Stomach smooth muscle (tissue), 2 donors: ENCODE data around the gene ZNF783.

Experiments
- H3K27ac ChIP-seq: one replicate; pipeline ENCODE4 v1.7.0; 2013; ENCODE audit warnings: mild to moderate bottlenecking, low read length, inconsistent platforms
- H3K27me3 ChIP-seq, 2 donors: one replicate each; pipeline ENCODE4 v1.7.0; 2013; ENCODE audit warnings: low read length in 2 of 2; ENCODE audit not compliant: insufficient read depth in 2 of 2, control insufficient read depth in 1 of 2
- H3K36me3 ChIP-seq, 2 donors: one replicate each; pipeline ENCODE4 v1.7.0; 2013; ENCODE audit warnings: low read length in 2 of 2; ENCODE audit not compliant: control insufficient read depth in 2 of 2, insufficient read depth in 2 of 2
- H3K4me1 ChIP-seq: one replicate; pipeline ENCODE4 v1.7.0; 2013; ENCODE audit warnings: low read length; ENCODE audit not compliant: control insufficient read depth, insufficient read depth
- H3K4me3 ChIP-seq, 2 donors: one replicate each; pipeline ENCODE4 v1.7.0; 2013; ENCODE audit warnings: low read length in 2 of 2
- H3K9ac ChIP-seq, 2 donors: one replicate each; pipeline ENCODE4 v1.7.0; 2013; ENCODE audit warnings: low read length in 2 of 2, mild to moderate bottlenecking in 1 of 2
- H3K9me3 ChIP-seq, 2 donors: one replicate each; pipeline ENCODE4 v1.7.0; 2013; ENCODE audit warnings: low read length in 2 of 2; ENCODE audit not compliant: control insufficient read depth in 2 of 2
- donor health status: healthy.
- donor health status: Pancreatic carcinoma.

ZNF783 gene

DNA sequence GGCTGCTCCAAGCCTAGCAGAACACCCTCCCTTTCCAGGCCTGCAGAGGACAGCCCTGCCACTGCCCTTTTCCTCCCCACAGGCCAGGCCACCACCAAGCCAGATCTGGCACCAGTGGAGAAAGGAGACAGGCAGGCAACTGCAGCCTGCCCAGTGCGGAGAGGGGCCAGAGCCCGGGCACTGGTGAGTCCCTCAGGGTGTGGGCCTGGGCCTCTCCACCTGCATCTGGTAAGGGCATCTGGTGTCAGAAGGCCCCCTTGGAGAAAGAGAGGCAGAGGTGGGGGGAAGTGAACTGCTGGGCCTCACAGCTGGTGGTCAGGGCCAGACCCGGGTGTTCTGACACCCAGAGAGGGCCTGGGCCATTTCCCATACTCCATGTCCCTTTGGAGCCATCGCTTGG, 27.9 kb downstream of the ZNF783 start:
- Histone ChIP-seq H3K9ac (no peak overlapping the region), H3K36me3 (peaks cover 11 to 20% of the 10 kb centered on the region in 2 donors), H3K4me1 (peaks cover 10% of the 10 kb centered on the region), H3K27me3 (no peaks in the 10 kb centered on the region), H3K9me3 (no peaks in the 10 kb centered on the region), H3K4me3 (no peak overlapping the region), H3K27ac (no peak overlapping the region)

DNA sequence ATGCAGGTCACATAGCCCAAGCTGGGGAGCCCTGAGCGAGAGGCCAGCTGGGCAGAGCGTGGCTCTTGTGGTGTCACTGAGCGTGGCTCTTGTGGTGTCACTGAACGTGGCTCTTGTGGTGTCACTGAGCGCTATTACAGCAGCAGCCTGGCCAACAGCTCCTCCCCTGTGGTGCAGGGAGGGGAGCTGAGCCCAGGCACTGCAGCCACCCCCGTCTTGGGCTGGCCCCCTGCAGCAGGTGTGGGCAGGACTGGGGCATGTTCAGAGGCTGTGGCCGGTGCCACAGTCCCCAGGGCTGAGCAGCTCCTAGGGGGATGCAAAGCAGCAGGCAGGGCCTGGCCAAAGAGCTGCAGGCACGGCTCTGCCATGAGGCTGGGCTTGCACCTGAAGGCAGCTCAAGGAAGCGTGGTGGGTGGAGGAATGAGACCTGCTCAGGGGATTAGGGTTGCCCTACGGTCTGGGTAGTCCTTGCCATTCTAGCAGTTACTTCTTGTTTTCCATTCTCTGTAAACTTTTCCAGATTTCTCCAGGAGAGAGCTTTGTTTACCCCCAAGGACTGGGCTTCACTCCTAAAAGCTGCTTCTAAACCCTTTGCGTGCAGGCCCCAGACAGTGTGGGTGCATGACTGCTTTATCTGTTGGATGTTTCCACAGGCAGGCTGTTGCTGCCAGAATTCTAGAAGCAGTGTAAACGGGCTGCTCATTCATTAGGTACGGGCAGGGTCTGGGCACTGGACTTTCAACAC, 29.2 kb downstream of the ZNF783 start:
- no peaks in the 10 kb centered on the region for H3K4me1 ChIP-seq
- H3K9me3 ChIP-seq: no peaks in the 10 kb centered on the region
- no peak overlapping the region for H3K27ac ChIP-seq
- peaks cover 15 to 24% of the 10 kb centered on the region in 2 donors for H3K36me3 ChIP-seq
- no peak overlapping the region for H3K9ac ChIP-seq
- H3K4me3 ChIP-seq: no peak overlapping the region
- H3K27me3 ChIP-seq: no peaks in the 10 kb centered on the region

DNA sequence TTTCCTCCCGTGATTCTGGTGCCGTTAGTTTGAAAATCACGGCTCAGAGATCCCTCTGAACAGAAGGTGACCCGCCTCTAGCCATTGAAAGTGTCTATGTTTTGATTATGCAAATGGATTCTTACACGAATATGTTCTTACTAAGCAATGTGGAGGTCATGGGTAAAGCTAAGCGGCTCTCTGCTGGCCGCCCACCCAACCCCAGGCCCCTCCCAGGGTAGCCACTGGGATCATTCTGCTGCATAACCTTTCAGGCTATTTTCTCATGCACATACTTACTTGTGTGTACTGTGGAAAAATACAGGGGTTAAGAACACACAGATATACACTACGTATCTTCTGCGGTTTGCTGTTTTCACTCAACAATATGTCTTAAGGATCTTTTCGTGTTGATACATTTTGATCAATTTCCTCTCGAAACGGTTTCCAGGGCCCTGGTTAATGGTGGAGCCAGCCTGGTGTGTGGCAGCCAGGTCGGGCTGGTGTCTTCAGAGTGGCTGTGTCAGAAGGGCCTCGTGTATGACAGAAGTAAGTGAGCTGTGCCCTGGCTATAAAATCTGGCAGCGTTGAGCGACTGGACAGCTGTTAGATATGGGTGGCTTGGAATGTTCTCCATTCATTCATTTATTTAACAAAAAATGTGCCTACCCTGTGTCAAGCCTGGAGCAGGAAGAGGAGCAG, 29.9 kb downstream of the ZNF783 start:
- no peaks in the 10 kb centered on the region for H3K9me3 ChIP-seq
- H3K27me3 ChIP-seq: no peaks in the 10 kb centered on the region
- H3K36me3 ChIP-seq: peaks cover 15 to 24% of the 10 kb centered on the region in 2 donors
- H3K9ac ChIP-seq: no peak overlapping the region
- no peaks in the 10 kb centered on the region for H3K4me1 ChIP-seq
- no peak overlapping the region for H3K27ac ChIP-seq
- no peak overlapping the region for H3K4me3 ChIP-seq

DNA sequence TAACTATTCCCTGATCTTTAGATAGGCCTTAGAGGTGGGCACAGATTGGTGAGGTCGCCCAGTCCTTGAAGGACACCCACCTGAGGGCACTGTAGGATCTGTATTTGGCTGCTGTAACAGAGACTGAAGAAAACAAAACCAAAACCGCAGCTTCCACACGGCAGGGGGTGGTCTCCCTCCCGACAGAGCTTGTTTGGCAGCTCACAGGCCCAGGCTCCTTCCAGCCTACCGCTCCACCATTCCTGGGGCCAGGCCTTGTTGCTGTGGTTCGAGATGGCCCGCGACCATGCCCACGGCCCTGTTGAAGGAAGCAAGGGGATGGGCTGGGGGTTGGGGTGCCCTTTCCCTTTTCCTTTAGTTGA, 30.4 kb downstream of the ZNF783 start:
- H3K4me3 ChIP-seq: no peak overlapping the region
- H3K9me3 ChIP-seq: no peaks in the 10 kb centered on the region
- H3K27ac ChIP-seq: no peak overlapping the region
- no peaks in the 10 kb centered on the region for H3K4me1 ChIP-seq
- H3K36me3 ChIP-seq: peaks cover 15 to 24% of the 10 kb centered on the region in 2 donors
- H3K27me3 ChIP-seq: no peaks in the 10 kb centered on the region
- no peak overlapping the region for H3K9ac ChIP-seq

DNA sequence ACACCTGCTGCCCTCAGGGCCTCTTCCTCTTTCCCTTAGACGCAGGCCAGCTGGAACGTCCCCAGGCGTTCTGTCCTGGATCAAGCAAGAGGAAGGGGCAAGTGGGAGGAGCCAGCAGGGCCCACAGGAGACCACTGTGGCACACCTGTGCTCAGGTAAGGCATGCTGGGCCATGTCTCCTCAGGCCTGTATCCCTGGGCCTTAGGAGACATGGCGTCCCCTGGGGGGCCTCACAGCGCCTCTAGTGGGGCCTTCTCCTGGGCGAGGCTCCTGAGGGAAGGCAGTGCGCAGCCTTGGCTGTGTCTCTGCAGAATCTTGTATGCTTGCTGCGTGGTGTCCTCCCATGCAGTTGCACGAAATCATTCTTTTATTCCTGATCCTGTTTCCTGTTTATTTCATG, 31.3 kb downstream of the ZNF783 start:
- Histone ChIP-seq H3K9me3 (no peaks in the 10 kb centered on the region), H3K4me3 (no peak overlapping the region), H3K36me3 (peaks cover 11 to 18% of the 10 kb centered on the region in 2 donors), H3K9ac (no peak overlapping the region), H3K27ac (no peak overlapping the region), H3K4me1 (no peaks in the 10 kb centered on the region), H3K27me3 (no peaks in the 10 kb centered on the region)

DNA sequence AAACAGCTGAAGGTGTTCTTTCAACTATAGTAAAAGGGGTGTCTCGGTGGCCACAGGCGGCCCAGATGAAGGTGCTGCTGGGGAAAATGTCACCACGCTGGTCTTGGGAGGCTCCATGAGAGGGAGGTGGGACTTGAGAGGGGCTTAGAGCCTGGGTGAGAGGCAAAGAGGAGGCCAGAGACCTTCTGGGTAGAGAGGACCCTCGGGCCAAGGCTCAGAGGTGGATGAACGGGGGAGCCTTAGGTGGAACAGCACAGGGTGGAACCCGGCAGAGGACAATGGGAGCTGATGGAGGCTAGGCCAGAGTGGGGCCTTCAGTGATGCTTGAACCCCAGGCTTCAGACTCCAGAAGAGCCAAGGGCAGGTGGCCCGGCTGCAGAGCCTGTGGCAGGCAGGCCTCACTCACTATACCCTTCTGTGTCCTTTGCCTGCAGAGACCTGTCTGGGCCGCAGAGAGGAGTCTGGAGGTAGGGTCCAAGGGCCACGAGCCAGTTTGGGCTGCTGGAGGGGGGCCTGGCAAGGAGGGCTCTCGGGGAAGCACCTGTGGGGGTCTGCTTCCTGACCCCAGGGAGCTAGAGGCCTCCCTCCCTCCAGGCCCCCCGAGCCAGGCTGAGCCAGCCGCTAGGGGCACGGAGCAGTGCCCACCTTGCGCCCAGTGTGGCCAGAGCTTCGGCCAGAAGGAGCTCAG, 32.1 kb downstream of the ZNF783 start:
- H3K4me3 ChIP-seq: no peak overlapping the region
- peaks cover 8 to 18% of the 10 kb centered on the region in 2 donors for H3K36me3 ChIP-seq
- no peak overlapping the region for H3K27ac ChIP-seq
- no peaks in the 10 kb centered on the region for H3K9me3 ChIP-seq
- H3K4me1 ChIP-seq: no peaks in the 10 kb centered on the region
- no peaks in the 10 kb centered on the region for H3K27me3 ChIP-seq
- no peak overlapping the region for H3K9ac ChIP-seq

DNA sequence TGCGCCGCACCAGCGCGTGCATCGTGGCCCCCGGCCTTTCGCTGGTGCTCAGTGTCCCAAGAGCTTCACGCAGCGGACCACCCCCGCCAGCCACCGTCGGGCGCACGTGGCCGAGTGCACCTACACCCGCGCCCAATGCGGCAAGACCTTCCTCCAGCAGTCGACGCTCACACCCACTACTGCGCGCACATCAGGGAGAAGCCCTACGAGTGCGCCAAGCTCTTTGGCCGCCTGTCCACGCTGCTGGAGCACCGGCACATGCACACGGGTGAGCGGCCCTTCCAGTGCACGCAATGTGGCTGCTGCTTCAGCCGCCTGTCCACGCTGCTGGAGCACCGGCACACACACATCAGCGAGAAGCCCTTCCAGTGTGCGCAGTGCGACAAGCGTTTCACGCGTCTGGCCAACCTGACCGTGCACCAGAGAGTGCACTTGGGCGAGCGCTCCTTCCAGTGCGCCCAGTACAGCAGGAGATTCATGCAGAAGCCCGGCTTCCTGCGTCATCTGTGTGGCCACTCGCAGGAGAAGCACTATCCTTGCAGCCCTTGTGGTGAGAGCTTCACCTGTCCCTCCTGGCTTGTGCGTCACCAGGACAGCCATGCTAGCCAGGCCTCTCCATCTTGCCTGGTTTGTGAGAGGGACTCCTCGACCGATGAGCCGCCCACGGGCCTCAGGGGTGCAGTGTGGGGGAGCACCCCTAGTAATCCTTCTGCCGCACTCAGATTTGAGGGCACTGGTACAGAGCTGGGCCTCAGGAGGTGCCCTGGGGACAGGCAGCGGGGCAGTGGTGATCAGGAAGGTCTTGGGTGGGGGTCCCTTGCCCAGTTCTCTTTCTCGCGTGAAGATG, 32.9 kb downstream of the ZNF783 start:
- Histone ChIP-seq H3K36me3 (peaks cover 8 to 13% of the 10 kb centered on the region in 2 donors), H3K27me3 (no peaks in the 10 kb centered on the region), H3K4me1 (no peaks in the 10 kb centered on the region), H3K4me3 (no peak overlapping the region), H3K9me3 (no peaks in the 10 kb centered on the region), H3K9ac (no peak overlapping the region), H3K27ac (no peak overlapping the region)

DNA sequence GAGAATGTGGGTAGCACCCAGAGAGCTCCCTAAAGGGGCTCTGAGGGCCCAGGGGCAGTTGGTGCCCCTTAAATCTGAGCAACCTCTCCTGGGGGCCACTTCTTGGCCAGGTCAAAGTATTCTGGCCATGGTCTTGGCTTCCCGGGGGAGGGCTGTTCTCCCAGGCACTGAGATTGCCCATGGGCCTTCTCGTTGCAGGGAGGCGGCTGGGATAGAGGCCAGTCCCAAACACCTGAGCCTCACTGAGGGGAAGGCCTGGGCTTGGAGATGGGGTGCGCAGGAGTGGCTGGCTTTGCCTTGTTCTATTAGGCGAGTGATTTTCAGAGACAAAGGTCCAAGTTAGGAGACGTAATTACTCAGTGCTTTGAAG, 33.5 kb downstream of the ZNF783 start:
- Histone ChIP-seq H3K27ac (no peak overlapping the region), H3K4me3 (no peak overlapping the region), H3K27me3 (no peaks in the 10 kb centered on the region), H3K4me1 (no peaks in the 10 kb centered on the region), H3K9me3 (no peaks in the 10 kb centered on the region), H3K9ac (no peak overlapping the region), H3K36me3 (peaks cover 8 to 13% of the 10 kb centered on the region in 2 donors)

DNA sequence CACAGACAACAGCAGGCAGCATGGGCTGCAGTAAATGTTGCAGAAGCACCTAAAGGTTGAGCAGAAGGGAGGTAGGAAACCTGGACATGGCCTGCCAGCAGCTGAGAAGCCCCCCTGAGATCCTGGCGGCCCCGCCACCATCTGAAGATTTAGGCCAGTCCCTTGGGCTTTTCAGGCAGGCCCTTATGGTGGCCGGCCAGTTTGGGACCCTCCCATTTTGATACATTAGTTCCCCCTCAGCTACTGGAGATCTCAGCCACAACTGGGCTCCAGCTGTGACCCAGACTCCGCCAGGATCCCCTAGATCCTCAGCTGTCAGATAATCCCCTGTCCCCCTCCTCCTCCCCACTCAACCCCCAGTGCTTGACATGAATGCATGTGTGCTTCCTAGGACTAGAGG, 34.4 kb downstream of the ZNF783 start:
- H3K36me3 ChIP-seq: peaks cover 8 to 13% of the 10 kb centered on the region in 2 donors
- no peak overlapping the region for H3K9ac ChIP-seq

DNA sequence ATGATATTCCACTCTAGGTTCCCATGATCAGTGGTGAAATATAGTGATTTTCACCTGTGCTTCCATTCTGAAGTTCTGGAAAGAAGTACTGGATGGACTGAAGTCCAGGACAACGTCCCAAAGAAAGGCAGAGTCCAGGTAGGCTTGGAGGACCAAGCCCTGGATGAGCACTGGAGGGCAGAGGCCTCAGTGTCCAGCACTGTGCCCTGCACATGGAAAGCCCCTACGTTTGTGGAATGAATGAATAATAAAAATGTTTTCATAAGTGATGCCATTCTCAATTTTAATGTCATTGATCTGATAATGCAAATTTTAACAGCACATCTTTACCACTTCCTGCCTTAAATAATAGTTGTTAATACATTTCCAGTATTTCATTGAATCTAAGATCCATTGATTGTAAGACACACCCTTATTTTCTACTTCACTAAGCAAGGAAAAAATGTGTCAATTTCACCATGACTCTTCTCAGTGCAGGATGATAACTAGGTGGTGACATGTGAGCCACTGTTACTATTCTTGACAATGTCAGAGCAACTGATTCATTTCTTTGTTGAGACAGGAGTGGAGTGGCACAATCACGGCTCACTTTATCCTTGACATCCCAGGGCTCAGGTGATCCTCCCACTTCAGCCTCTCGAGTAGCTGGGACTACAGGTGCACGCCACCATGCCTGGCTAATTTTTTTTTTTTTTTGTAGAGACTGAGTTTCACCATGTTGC, 35.2 kb downstream of the ZNF783 start:
- no peak overlapping the region for H3K9ac ChIP-seq
- H3K4me3 ChIP-seq: no peak overlapping the region
- H3K9me3 ChIP-seq: no peaks in the 10 kb centered on the region
- H3K36me3 ChIP-seq: peaks cover 8 to 12% of the 10 kb centered on the region in 2 donors
- H3K4me1 ChIP-seq: no peaks in the 10 kb centered on the region
- no peak overlapping the region for H3K27ac ChIP-seq
- H3K27me3 ChIP-seq: no peaks in the 10 kb centered on the region

More for the DNA sequence above, 34.4 kb downstream of the ZNF783 start:
- no peak overlapping the region for H3K4me3 ChIP-seq
- H3K27ac ChIP-seq: no peak overlapping the region
- no peaks in the 10 kb centered on the region for H3K9me3 ChIP-seq
- no peaks in the 10 kb centered on the region for H3K27me3 ChIP-seq
- no peaks in the 10 kb centered on the region for H3K4me1 ChIP-seq
